IMR-90 (cell line): ENCODE measurements around the gene DVL1. TPM values are rescaled to one million over a fixed set of nuclear protein-coding genes. Genes with fewer than 3 reads are reported as not detected.
A peak's percentile ranks its signal among the peaks of the same experiment; 100 is the strongest.

Source experiments
- ATAC-seq: fragments of 200-7000 bp; cut with Tn5 transposase; 2 replicates; pipeline ENCODE4 v1.9.1; 2020; ENCODE audit warnings: low read depth, mild to moderate bottlenecking, moderate library complexity
- BruUV-seq: library from RNA; stranded (reverse); fragments of 400-500 nt; replicated peaks from 2 replicates; lab custom pipeline; 2021; lab: Mats Ljungman, UMichigan
- CTCF ChIA-PET: fragments of 300-600 bp; formaldehyde crosslinking; extraction: SDS; loops from one replicate; lab custom pipeline; 2021; ENCODE audit warnings: antibody characterized with exemption; lab: Yijun Ruan, JAX
- POLR2A ChIA-PET: fragments of 300-600 bp; sonication (Branson Sonifier 250); formaldehyde crosslinking; loops from one replicate; lab custom pipeline; 2022; ENCODE audit warnings: antibody characterized with exemption; ENCODE audit not compliant: unreplicated experiment; lab: Charles Lee
- DNase-seq: peaks from one replicate; pipeline ENCODE4 v3.0.0; 2013
- H2AFZ ChIP-seq: replicated peaks from 2 replicates; pipeline ENCODE3; 2013; ENCODE audit warnings: low read length, mild to moderate bottlenecking; ENCODE audit not compliant: poor library complexity
- H2AK5ac ChIP-seq: 2 replicates; pipeline ENCODE4 v1.6.1; 2013; ENCODE audit warnings: low read depth, low read length, inconsistent platforms
- H2AK9ac ChIP-seq: replicated peaks from 2 replicates; pipeline ENCODE3; 2013; ENCODE audit warnings: mild to moderate bottlenecking, low read depth, low read length, moderate library complexity; ENCODE audit not compliant: poor library complexity
- H2BK120ac ChIP-seq: 2 replicates; pipeline ENCODE4 v1.6.1; 2013; ENCODE audit warnings: low read depth, low read length, inconsistent platforms
- H2BK15ac ChIP-seq: 3 replicates; pipeline ENCODE4 v1.6.1; 2013; ENCODE audit warnings: low read depth, low read length, inconsistent platforms
- H2BK20ac ChIP-seq: 2 replicates; pipeline ENCODE4 v1.6.1; 2013; ENCODE audit warnings: low read depth, mild to moderate bottlenecking, inconsistent platforms, low read length, moderate library complexity
- H2BK5ac ChIP-seq: 2 replicates; pipeline ENCODE4 v1.6.1; 2013; ENCODE audit warnings: mild to moderate bottlenecking, low read depth, low read length, inconsistent platforms; ENCODE audit not compliant: poor library complexity, severe bottlenecking
- H3K14ac ChIP-seq: replicated peaks from 2 replicates; pipeline ENCODE4 v1.6.1; 2013; ENCODE audit warnings: low read depth, low read length, inconsistent platforms
- H3K18ac ChIP-seq: 2 replicates; pipeline ENCODE4 v1.6.1; 2013; ENCODE audit warnings: low read depth, low read length, control low read depth
- H3K23ac ChIP-seq: 2 replicates; pipeline ENCODE4 v1.6.1; 2013; ENCODE audit warnings: low read depth, low read length, inconsistent platforms
- H3K27ac ChIP-seq: 2 replicates; pipeline ENCODE4 v1.5.1; 2013; ENCODE audit warnings: mild to moderate bottlenecking, control low read depth, low read length; ENCODE audit not compliant: insufficient read depth
- H3K27me3 ChIP-seq: 2 replicates; pipeline ENCODE4 v1.6.1; 2013; ENCODE audit warnings: low read length; ENCODE audit not compliant: control insufficient read depth, insufficient read depth
- H3K36me3 ChIP-seq: 2 replicates; pipeline ENCODE4 v1.6.1; 2013; ENCODE audit warnings: low read length, mixed read lengths; ENCODE audit not compliant: control insufficient read depth, insufficient read depth
- H3K4ac ChIP-seq: 2 replicates; pipeline ENCODE4 v1.6.1; 2013; ENCODE audit warnings: low read depth, low read length, inconsistent platforms
- H3K4me1 ChIP-seq: 2 replicates; pipeline ENCODE4 v1.6.1; 2013; ENCODE audit warnings: low read length, mixed read lengths; ENCODE audit not compliant: control insufficient read depth, insufficient read depth
- H3K4me2 ChIP-seq: 2 replicates; pipeline ENCODE4 v1.6.1; 2013; ENCODE audit warnings: low read depth, mild to moderate bottlenecking, control low read depth, low read length, moderate library complexity
- H3K4me3 ChIP-seq: 2 replicates; pipeline ENCODE4 v1.5.1; 2013; ENCODE audit warnings: low read depth, mild to moderate bottlenecking, control low read depth, low read length, moderate library complexity; ENCODE audit not compliant: insufficient read depth
- H3K56ac ChIP-seq: 2 replicates; pipeline ENCODE4 v1.6.1; 2013; ENCODE audit warnings: low read length, inconsistent platforms; ENCODE audit not compliant: insufficient read depth; ENCODE audit errors: extremely low read depth
- H3K79me1 ChIP-seq, 2 experiments: 2 replicates each; pipeline ENCODE4 v1.6.1; 2013; ENCODE audit warnings: low read length in 2 of 2, inconsistent platforms in 1 of 2, low read depth in 1 of 2
- H3K9ac ChIP-seq: 2 replicates; pipeline ENCODE4 v1.6.1; 2013; ENCODE audit warnings: low read depth, low read length, control low read depth
- H3K9me1 ChIP-seq: 2 replicates; pipeline ENCODE4 v1.6.1; 2013; ENCODE audit warnings: low read length, inconsistent platforms; ENCODE audit not compliant: insufficient read depth
- H3K9me3 ChIP-seq: 2 replicates; pipeline ENCODE4 v1.6.1; 2013; ENCODE audit warnings: low read length; ENCODE audit not compliant: control insufficient read depth, insufficient read depth
- H4K20me1 ChIP-seq: 2 replicates; pipeline ENCODE4 v1.6.1; 2013; ENCODE audit warnings: low read length, inconsistent platforms; ENCODE audit not compliant: insufficient read depth
- H4K5ac ChIP-seq: 2 replicates; pipeline ENCODE4 v1.6.1; 2013; ENCODE audit warnings: mild to moderate bottlenecking, low read depth, low read length, control low read depth
- H4K8ac ChIP-seq, 2 experiments: 2 replicates each; pipeline ENCODE4 v1.6.1; 2013; ENCODE audit warnings: low read depth in 2 of 2, low read length in 2 of 2, control low read depth in 1 of 2, inconsistent platforms in 1 of 2
- H4K91ac ChIP-seq: 2 replicates; pipeline ENCODE4 v1.6.1; 2013; ENCODE audit warnings: low read depth, low read length, inconsistent platforms; ENCODE audit not compliant: insufficient read depth
- MXI1 ChIP-seq: IDR thresholded peaks from 2 replicates; pipeline ENCODE4 v1.6.1; 2012; ENCODE audit warnings: low read depth, mild to moderate bottlenecking, low read length, moderate library complexity, borderline replicate concordance
- NFE2L2 ChIP-seq: fragments of 150-350 bp; IDR thresholded peaks from 2 replicates; pipeline ENCODE4 v1.6.1; 2016; ENCODE audit warnings: low read depth, mild to moderate bottlenecking, low read length
- POLR2A ChIP-seq: IDR thresholded peaks from 2 replicates; pipeline ENCODE4 v1.6.1; 2012; ENCODE audit warnings: mild to moderate bottlenecking, low read depth, low read length
- RFX5 ChIP-seq: IDR thresholded peaks from 2 replicates; pipeline ENCODE4 v1.8.0; 2012; ENCODE audit warnings: low read depth, mild to moderate bottlenecking, low read length, moderate library complexity
- WGBS, 2 experiments: methylation state at CpG; one replicate each; pipeline versions ENCODE4 v1.1.5 to v1.1.7; 2013; ENCODE audit warnings: missing lambda C conversion rate in 2 of 2; ENCODE audit not compliant: insufficient read length in 1 of 2; ENCODE audit errors: extremely low coverage in 2 of 2; 5-methylcytosine and 5-hydroxymethylcytosine counted together
- dilution Hi-C: fragments of 300-500 bp; cut with HindIII; formaldehyde crosslinking; loops from one replicate; pipeline ENCODE4 v1.14.3; 2018; ENCODE audit warnings: low sequenced_read_pairs; ENCODE audit not compliant: unreplicated experiment
- in situ Hi-C: fragments of 300-500 bp; cut with MboI; formaldehyde crosslinking; loops from 3 replicates; pipeline ENCODE4 v1.14.3; 2019; ENCODE audit warnings: low sequenced_read_pairs, inconsistent platforms, mixed read lengths
- intact Hi-C: fragments of 100-400 bp; cut with micrococcal nuclease; formaldehyde crosslinking; loops from 2 replicates; pipeline ENCODE4 v1.10.0; 2022
- polyA plus RNA-seq, 3 experiments: library from polyadenylated mRNA; depleted of rRNA; stranded (reverse); fragments of >200 nt; gene quantifications; 2 replicates each; pipeline ENCODE4 v1.2.3, GENCODE V29; 2012; ENCODE audit warnings: low replicate concordance in 1 of 3
- total RNA-seq: library from RNA; depleted of rRNA; stranded (reverse); fragments of >200 nt; gene quantifications from 2 replicates; pipeline ENCODE4 v1.2.3, GENCODE V29; 2012
- TF ChIP-seq, protein P1 (sequence below): conservative IDR thresholded peaks from 2 replicates; pipeline ENCODE4 v1.5.1; 2012; ENCODE audit warnings: mild to moderate bottlenecking, low read depth, low read length, improper control_type of control experiment
- TF ChIP-seq, protein P2 (sequence below): fragments of 150-350 bp; IDR thresholded peaks from 2 replicates; pipeline ENCODE4 v1.6.1; 2016; ENCODE audit warnings: low read depth, mild to moderate bottlenecking, low read length, moderate library complexity, borderline replicate concordance
- TF ChIP-seq, protein P3 (sequence below): fragments of 150-350 bp; IDR thresholded peaks from 2 replicates; pipeline ENCODE4 v1.6.1; 2017; ENCODE audit warnings: mild to moderate bottlenecking, antibody characterized with exemption, low read length, low read depth

The DVL1 gene
- total and polyA plus RNA-seq, 2 of the 4 experiments (the other 2 are of a cell fraction) = 27.2 to 35.9 TPM

DNA sequence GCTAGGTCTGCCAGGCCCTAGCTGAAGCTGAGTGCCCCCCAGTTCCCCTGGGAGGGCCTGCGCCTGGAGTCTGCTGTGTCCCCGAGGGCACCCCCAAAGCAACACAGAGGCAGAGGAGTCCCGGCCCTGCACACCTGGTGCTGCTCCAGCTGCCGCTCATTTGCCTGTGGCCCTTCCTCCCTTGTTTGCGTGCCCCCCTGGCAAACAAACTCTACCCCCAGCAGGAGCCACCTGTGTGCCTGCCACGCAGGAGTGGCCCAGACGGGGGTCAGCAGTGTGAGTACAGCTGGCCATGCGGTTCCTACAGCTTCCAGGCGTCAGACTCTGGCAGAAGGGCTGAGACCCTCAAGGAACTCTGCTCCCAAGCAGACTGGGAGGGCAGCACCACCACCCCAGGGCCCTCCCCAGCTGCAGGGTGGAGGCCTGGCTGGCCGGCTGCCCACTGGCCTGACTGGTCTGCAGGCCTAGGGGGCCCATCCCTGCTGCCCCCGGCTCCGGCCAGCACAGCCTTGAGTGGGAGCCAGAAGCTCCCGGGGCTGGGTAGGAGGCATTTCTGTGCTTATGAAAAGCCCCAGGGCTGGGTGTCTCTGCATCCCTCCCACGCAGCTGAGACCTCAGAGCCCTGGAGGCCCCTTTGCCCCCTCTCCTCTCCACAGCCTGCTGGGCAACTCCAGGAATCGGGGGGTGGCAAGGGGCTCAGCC, 18.7 kb downstream of the DVL1 start:
- no peaks in the 10 kb centered on the region for H3K27me3 ChIP-seq
- no peak overlapping the region for H3K27ac ChIP-seq
- CTCF ChIA-PET = no interaction called here
- POLR2A ChIA-PET = no interaction called here
- H3K4me1 ChIP-seq = peaks cover under 1% of the 10 kb centered on the region; the same call in 1 of the 2 replicates
- H3K4me3 ChIP-seq = no peak overlapping the region
- peaks cover 10% of the 10 kb centered on the region for H3K36me3 ChIP-seq
- no peak overlapping the region for H4K5ac ChIP-seq
- TF ChIP-seq, protein P1, sequence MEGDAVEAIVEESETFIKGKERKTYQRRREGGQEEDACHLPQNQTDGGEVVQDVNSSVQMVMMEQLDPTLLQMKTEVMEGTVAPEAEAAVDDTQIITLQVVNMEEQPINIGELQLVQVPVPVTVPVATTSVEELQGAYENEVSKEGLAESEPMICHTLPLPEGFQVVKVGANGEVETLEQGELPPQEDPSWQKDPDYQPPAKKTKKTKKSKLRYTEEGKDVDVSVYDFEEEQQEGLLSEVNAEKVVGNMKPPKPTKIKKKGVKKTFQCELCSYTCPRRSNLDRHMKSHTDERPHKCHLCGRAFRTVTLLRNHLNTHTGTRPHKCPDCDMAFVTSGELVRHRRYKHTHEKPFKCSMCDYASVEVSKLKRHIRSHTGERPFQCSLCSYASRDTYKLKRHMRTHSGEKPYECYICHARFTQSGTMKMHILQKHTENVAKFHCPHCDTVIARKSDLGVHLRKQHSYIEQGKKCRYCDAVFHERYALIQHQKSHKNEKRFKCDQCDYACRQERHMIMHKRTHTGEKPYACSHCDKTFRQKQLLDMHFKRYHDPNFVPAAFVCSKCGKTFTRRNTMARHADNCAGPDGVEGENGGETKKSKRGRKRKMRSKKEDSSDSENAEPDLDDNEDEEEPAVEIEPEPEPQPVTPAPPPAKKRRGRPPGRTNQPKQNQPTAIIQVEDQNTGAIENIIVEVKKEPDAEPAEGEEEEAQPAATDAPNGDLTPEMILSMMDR = no peak
- TF ChIP-seq, protein P2, sequence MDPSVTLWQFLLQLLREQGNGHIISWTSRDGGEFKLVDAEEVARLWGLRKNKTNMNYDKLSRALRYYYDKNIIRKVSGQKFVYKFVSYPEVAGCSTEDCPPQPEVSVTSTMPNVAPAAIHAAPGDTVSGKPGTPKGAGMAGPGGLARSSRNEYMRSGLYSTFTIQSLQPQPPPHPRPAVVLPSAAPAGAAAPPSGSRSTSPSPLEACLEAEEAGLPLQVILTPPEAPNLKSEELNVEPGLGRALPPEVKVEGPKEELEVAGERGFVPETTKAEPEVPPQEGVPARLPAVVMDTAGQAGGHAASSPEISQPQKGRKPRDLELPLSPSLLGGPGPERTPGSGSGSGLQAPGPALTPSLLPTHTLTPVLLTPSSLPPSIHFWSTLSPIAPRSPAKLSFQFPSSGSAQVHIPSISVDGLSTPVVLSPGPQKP = no peak
- TF ChIP-seq POLR2A = no peak
- TF ChIP-seq, protein P3, sequence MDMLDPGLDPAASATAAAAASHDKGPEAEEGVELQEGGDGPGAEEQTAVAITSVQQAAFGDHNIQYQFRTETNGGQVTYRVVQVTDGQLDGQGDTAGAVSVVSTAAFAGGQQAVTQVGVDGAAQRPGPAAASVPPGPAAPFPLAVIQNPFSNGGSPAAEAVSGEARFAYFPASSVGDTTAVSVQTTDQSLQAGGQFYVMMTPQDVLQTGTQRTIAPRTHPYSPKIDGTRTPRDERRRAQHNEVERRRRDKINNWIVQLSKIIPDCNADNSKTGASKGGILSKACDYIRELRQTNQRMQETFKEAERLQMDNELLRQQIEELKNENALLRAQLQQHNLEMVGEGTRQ = no peak
- no peak for TF ChIP-seq MXI1
- no peak for TF ChIP-seq NFE2L2
- no peak for TF ChIP-seq RFX5
- H2BK15ac ChIP-seq = no peak overlapping the region
- H3K18ac ChIP-seq = no peak overlapping the region
- H3K14ac ChIP-seq = no peak overlapping the region
- DNase-seq = no peak
- H2BK20ac ChIP-seq = no peak overlapping the region
- H3K56ac ChIP-seq = no peak overlapping the region
- peaks cover 19% of the 10 kb centered on the region for H4K20me1 ChIP-seq
- no peak overlapping the region for H3K23ac ChIP-seq
- H3K9me1 ChIP-seq = peaks cover 9% of the 10 kb centered on the region
- BruUV-seq = no TSS peak
- in situ Hi-C loops = no loop called here
- H3K4ac ChIP-seq = no peak overlapping the region
- peak overlapping the region; percentile 32 for H2AFZ ChIP-seq
- dilution Hi-C loops = no loop called here
- WGBS, 2 experiments = 86% methylated on average over 8 of the region's 15 CpGs; no CpG with 5 or more reads in 1 of the 2 experiments
- H3K4me2 ChIP-seq = no peak overlapping the region
- H3K9me3 ChIP-seq = no peaks in the 10 kb centered on the region
- intact Hi-C loops = no loop called here
- no peak overlapping the region for H2BK120ac ChIP-seq
- no peak overlapping the region for H2AK5ac ChIP-seq
- H2BK5ac ChIP-seq = no peak overlapping the region
- no peak overlapping the region for H3K9ac ChIP-seq
- no peak for ATAC-seq
- no peak overlapping the region for H4K91ac ChIP-seq
- peaks cover 7 to 23% of the 10 kb centered on the region in 2 experiments; a peak in 2 of 4 replicates for H3K79me1 ChIP-seq
- no peak overlapping the region for H2AK9ac ChIP-seq
- H4K8ac ChIP-seq = no peak overlapping the region
